Brain microvascular endothelial cell (primary cell): ENCODE data around the gene KRT83.

Experiments
- DNase-seq: peaks from one replicate; pipeline ENCODE4 v3.0.0-alpha.2; 2020
- H3K27ac ChIP-seq: fragments of 250-450 bp; sonication (Bioruptor Pico); 2 replicates; pipeline ENCODE4 v1.5.1; 2020; ENCODE audit warnings: mild to moderate bottlenecking, moderate library complexity
- H3K27me3 ChIP-seq: fragments of 250-450 bp; sonication (Bioruptor Pico); replicated peaks from 2 replicates; pipeline ENCODE4 v1.5.1; 2020; ENCODE audit warnings: mild to moderate bottlenecking
- H3K36me3 ChIP-seq: fragments of 250-450 bp; sonication (Bioruptor Pico); replicated peaks from 2 replicates; pipeline ENCODE4 v1.5.1; 2020; ENCODE audit warnings: mild to moderate bottlenecking
- H3K4me3 ChIP-seq: 2 replicates; pipeline ENCODE4 v1.5.1; 2011; ENCODE audit warnings: low read depth, mild to moderate bottlenecking, control low read depth, low read length, moderate library complexity
- CTCF ChIP-seq: IDR thresholded peaks from 2 replicates; pipeline ENCODE4 v1.5.1; 2011; ENCODE audit warnings: low read depth, mild to moderate bottlenecking, moderate library complexity, low read length, control low read depth, inconsistent platforms; ENCODE audit errors: missing control alignments
- in situ Hi-C: cut with HindIII; loops from 2 replicates; pipeline ENCODE4 v1.10.0; 2017; ENCODE audit warnings: low sequenced_read_pairs, low pct_ligation_motif_present

The KRT83 gene

DNA sequence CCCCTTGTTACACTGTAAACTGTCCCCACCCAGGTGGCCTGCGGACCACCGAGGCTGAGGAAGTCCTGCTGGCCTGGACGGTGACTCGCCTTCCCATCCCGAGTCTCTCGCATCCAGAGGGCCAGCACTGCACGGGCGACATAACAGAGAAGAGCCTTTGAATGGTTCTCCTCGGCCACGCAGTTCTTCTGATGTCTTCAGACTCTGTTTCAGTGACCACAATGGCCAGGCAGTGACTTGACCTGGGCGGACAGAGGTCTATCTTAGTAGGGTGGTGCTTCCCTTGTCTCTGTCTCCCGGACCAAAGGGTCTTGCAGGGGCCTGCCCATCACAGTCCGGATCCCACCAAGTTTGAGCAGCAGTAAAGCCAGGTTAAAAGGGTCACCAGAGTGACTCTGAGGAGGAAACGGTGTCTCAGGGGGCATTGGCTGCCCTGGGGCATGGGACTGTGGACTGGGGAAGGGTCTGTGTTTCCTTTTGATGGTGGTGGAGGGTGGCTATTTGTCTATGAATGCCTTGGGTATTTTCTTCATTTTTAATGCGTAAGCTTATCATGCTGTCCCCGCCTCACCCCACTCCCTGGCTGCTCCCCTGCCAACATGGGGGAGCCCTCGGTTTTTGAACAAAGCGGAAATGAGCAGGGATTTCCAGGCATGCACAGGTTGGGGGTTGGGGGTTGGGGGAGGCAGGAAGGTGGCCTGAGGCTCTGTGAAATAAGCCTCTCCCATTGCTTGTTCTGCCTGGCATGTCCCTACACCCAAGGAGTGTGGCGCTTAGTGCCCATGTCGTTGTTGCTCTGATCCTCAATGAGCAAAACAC lies 35.8 kb upstream of the KRT83 start:
- TF ChIP-seq CTCF: no peak
- in situ Hi-C loops: no loop called here
- DNase-seq: no peak
- H3K36me3 ChIP-seq: no peaks in the 10 kb centered on the region
- peaks cover 11% of the 10 kb centered on the region for H3K27me3 ChIP-seq
- H3K27ac ChIP-seq: no peak overlapping the region
- no peak overlapping the region for H3K4me3 ChIP-seq

GRCh38 chr12:52356031-52356761 lies 35.0 kb upstream of the KRT83 start:
- Histone ChIP-seq H3K4me3 (no peak overlapping the region), H3K36me3 (no peaks in the 10 kb centered on the region), H3K27ac (no peak overlapping the region), H3K27me3 (peaks cover 11% of the 10 kb centered on the region)
- in situ Hi-C loops: no loop called here
- DNase-seq: no peak
- TF ChIP-seq CTCF: no peak

- no peak for DNase-seq
- Histone ChIP-seq H3K27ac (no peak overlapping the region), H3K27me3 (peaks cover 12% of the 10 kb centered on the region), H3K36me3 (no peaks in the 10 kb centered on the region), H3K4me3 (no peak overlapping the region)
- no peak for TF ChIP-seq CTCF
- in situ Hi-C loops: no loop called here
These were observed 34.0 kb upstream of the KRT83 start for GRCh38 chr12:52355176-52355575.

DNA sequence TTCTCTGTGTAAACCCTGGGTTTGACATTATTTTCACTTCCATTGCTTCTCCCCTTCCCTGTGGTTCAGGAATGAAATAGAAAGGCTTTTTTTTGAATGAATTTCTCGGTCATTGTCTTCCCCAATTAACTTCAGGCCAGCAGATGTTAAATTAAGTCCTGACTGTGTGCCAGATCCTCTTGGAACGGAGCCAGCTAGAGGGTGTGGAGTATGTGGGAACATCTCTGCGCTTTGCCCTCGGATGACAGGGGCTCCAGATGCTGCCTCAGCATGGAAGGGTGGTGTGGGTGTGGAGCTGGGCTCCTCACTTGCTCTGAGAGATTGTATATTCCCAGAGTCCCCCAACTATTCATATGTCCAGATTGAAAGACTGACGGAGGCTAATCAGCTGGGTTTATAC lies 33.0 kb upstream of the KRT83 start:
- H3K36me3 ChIP-seq: no peaks in the 10 kb centered on the region
- peaks cover 13% of the 10 kb centered on the region for H3K27me3 ChIP-seq
- DNase-seq: no peak
- H3K4me3 ChIP-seq: no peak overlapping the region
- H3K27ac ChIP-seq: no peak overlapping the region
- in situ Hi-C loops: no loop called here
- no peak for TF ChIP-seq CTCF

- H3K27me3 ChIP-seq: peaks cover 13% of the 10 kb centered on the region
- TF ChIP-seq CTCF: no peak
- H3K4me3 ChIP-seq: no peak overlapping the region
- DNase-seq: no peak
- no peaks in the 10 kb centered on the region for H3K36me3 ChIP-seq
- in situ Hi-C loops: no loop called here
- no peak overlapping the region for H3K27ac ChIP-seq
These were observed 32.6 kb upstream of the KRT83 start for GRCh38 chr12:52353766-52354165.

DNA sequence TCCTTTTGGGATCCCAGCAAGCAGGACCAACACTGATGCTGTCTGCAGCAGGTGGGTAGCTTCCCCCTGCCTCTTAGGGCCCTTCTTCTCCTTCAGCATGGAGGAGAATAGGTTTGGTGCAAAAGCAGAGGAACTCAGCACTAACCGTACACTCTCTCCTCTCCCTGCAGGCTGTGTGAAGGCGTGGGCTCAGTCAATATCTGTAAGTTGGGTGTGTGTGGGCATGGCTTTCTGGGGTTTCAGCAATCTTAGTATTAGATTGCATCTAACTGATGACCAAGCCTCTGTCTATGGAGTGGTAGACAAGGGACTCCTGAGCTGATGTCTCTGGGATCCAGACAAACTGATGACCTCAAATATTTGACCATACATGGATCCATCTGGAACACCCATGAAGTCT lies 31.8 kb upstream of the KRT83 start:
- Histone ChIP-seq H3K27me3 (peaks cover 19% of the 10 kb centered on the region), H3K36me3 (no peaks in the 10 kb centered on the region), H3K27ac (no peak overlapping the region), H3K4me3 (no peak overlapping the region)
- no peak for DNase-seq
- in situ Hi-C loops: no loop called here
- no peak for TF ChIP-seq CTCF
